Ovary (tissue), 9 donors: ENCODE measurements around the gene ATRNL1. TPM values are rescaled to one million over a fixed set of nuclear protein-coding genes. Genes with fewer than 3 reads are reported as not detected.

ENCODE experiments used
- DNase-seq, 5 donors: peaks; one replicate each; pipeline ENCODE4 v3.0.0-alpha.2; 2019 to 2020
- H3K27ac ChIP-seq, 2 donors: fragments of 200-600 bp; one replicate each; pipeline versions ENCODE4 v1.5.1 to v1.8.0; 2019 to 2022
- H3K27me3 ChIP-seq: fragments of 200-600 bp; one replicate; pipeline ENCODE4 v1.8.0; 2022
- H3K36me3 ChIP-seq: fragments of 200-600 bp; sonication (generic); one replicate; pipeline ENCODE4 v1.5.1; 2019
- H3K4me1 ChIP-seq: one replicate; pipeline ENCODE4 v1.8.1; 2013; ENCODE audit warnings: mild to moderate bottlenecking, moderate library complexity; ENCODE audit not compliant: insufficient read depth
- H3K4me3 ChIP-seq: fragments of 200-600 bp; sonication (generic); one replicate; pipeline ENCODE4 v1.5.1; 2017
- H3K9me3 ChIP-seq, 2 donors: fragments of 200-600 bp in 1 of 2; sonication (generic) in 1 of 2; one replicate each; pipeline versions ENCODE4 v1.5.1 to v1.8.1; 2013 to 2019; ENCODE audit warnings: mild to moderate bottlenecking in 1 of 2, moderate library complexity in 1 of 2
- CTCF ChIP-seq, 3 donors: fragments of 450-650 bp in 2 of 3; fragments of 200-600 bp in 1 of 3; IDR thresholded peaks; one replicate each; pipeline versions ENCODE4 v1.5.1 to v1.8.0; 2016 to 2022; ENCODE audit warnings: antibody characterized with exemption in 3 of 3, mild to moderate bottlenecking in 1 of 3
- EP300 ChIP-seq: sonication (generic); formaldehyde crosslinking; IDR thresholded peaks from one replicate; pipeline ENCODE4 v1.6.1; 2017; ENCODE audit warnings: antibody characterized with exemption
- POLR2A ChIP-seq: fragments of 450-650 bp; IDR thresholded peaks from one replicate; pipeline ENCODE4 v1.6.1; 2017; ENCODE audit warnings: antibody characterized with exemption, mild to moderate bottlenecking, moderate library complexity
- WGBS, 3 donors: extraction: QIAGEN DNeasy Blood & Tissue Kit in 1 of 3; methylation state at CpG; one replicate each; pipeline versions ENCODE4 v1.1.5 to v1.1.7; 2013 to 2017; 5-methylcytosine and 5-hydroxymethylcytosine counted together
- intact Hi-C, 4 donors: fragments of 100-400 bp; cut with DNase I; formaldehyde crosslinking; loops; one replicate each; pipeline versions ENCODE4 v1.11.0 to v1.15.1; 2022 to 2023
- polyA plus RNA-seq, 2 donors: library from polyadenylated mRNA; stranded (reverse); fragments of 200-250 nt in 1 of 2; fragments of 350-450 nt in 1 of 2; fragmentation: Illumina TruSeq in 1 of 2; extraction: RNeasy Lipid Tissue Mini Kit (QIAGEN cat#74804) in 1 of 2; gene quantifications; one replicate each; pipeline ENCODE4 v1.2.3, GENCODE V29; 2013 to 2014
- total RNA-seq, 7 donors: library from RNA; depleted of rRNA in 2 of 7; stranded (reverse); fragments of >200 nt in 2 of 7; fragmentation: NEBNext Ultra II Directional in 3 of 7; extraction: Animal tissue kit (Norgen Biotek cat#: 25700) in 3 of 7; gene quantifications; one replicate each; pipeline versions ENCODE4 v1.1.0 to v1.2.4, GENCODE V29; 2016 to 2023
- donor health status: DM: no; HTN: no; CAD: no; lungs with moderate emphysema.
- donor health status: DM: no; HTN: no; CAD: no.
- donor health status: Bipolar disorder and iron deficiency.
- donor health status: DM: yes; HTN: yes; CAD: no.
- donor health status: DM: no; HTN: no; CAD: no.
- donor health status: DM: yes; HTN: yes; CAD: no.

Gene ATRNL1
- total and polyA plus RNA-seq, 9 donors = 8.1 to 119 (median 77.8) TPM

GRCh38 chr10:115760131-115760530 lies 667.0 kb downstream of the ATRNL1 start:
- Histone ChIP-seq H3K4me1 (no peaks in the 10 kb centered on the region), H3K4me3 (no peak overlapping the region), H3K27me3 (no peaks in the 10 kb centered on the region), H3K9me3 (no peaks in the 10 kb centered on the region), H3K36me3 (no peaks in the 10 kb centered on the region), H3K27ac (no peak overlapping the region)
- 85 to 93% (median 90%) methylated on average over 1 of the region's 1 CpG for WGBS, 3 donors
- intact Hi-C loops = no loop called here
- no peak for DNase-seq
- no peak for TF ChIP-seq CTCF (IDR thresholded peaks at IDR 0.05)
- no peak for TF ChIP-seq EP300
- no peak for TF ChIP-seq POLR2A

- DNase-seq = no peak
- Histone ChIP-seq H3K4me1 (no peaks in the 10 kb centered on the region), H3K36me3 (no peaks in the 10 kb centered on the region), H3K27ac (no peak overlapping the region), H3K9me3 (no peaks in the 10 kb centered on the region), H3K4me3 (no peak overlapping the region), H3K27me3 (no peaks in the 10 kb centered on the region)
- 47 to 90% (median 70%) methylated on average over 2 of the region's 2 CpGs for WGBS, 3 donors
- intact Hi-C loops = no loop called here
- TF ChIP-seq EP300 (no peak), CTCF (IDR thresholded peaks at IDR 0.05) (no peak), POLR2A (no peak)
These were observed 668.0 kb downstream of the ATRNL1 start for GRCh38 chr10:115761166-115761565.

GRCh38 chr10:115762029-115762428 lies 668.9 kb downstream of the ATRNL1 start:
- DNase-seq = no peak
- intact Hi-C loops = no loop called here
- no peaks in the 10 kb centered on the region for H3K27me3 ChIP-seq
- TF ChIP-seq EP300 (no peak), CTCF (IDR thresholded peaks at IDR 0.05) (no peak), POLR2A (no peak)
- no peaks in the 10 kb centered on the region for H3K4me1 ChIP-seq
- H3K4me3 ChIP-seq = no peak overlapping the region
- H3K36me3 ChIP-seq = no peaks in the 10 kb centered on the region
- no peak overlapping the region for H3K27ac ChIP-seq
- no peaks in the 10 kb centered on the region for H3K9me3 ChIP-seq

GRCh38 chr10:115771755-115772154 lies 678.6 kb downstream of the ATRNL1 start:
- intact Hi-C loops = no loop called here
- no peak for DNase-seq
- H3K9me3 ChIP-seq = no peaks in the 10 kb centered on the region
- H3K4me3 ChIP-seq = no peak overlapping the region
- TF ChIP-seq CTCF (IDR thresholded peaks at IDR 0.05) (no peak), POLR2A (no peak), EP300 (no peak)
- no peak overlapping the region for H3K27ac ChIP-seq
- H3K4me1 ChIP-seq = no peaks in the 10 kb centered on the region
- no peaks in the 10 kb centered on the region for H3K36me3 ChIP-seq
- no peaks in the 10 kb centered on the region for H3K27me3 ChIP-seq

- H3K4me1 ChIP-seq = no peaks in the 10 kb centered on the region
- H3K36me3 ChIP-seq = no peaks in the 10 kb centered on the region
- no peak for DNase-seq
- no peak overlapping the region for H3K4me3 ChIP-seq
- H3K27ac ChIP-seq = no peak overlapping the region
- intact Hi-C loops = no loop called here
- no peaks in the 10 kb centered on the region for H3K9me3 ChIP-seq
- H3K27me3 ChIP-seq = no peaks in the 10 kb centered on the region
- TF ChIP-seq POLR2A = no peak
- no peak for TF ChIP-seq EP300
- no peak for TF ChIP-seq CTCF (IDR thresholded peaks at IDR 0.05)
- WGBS, 3 donors = 88 to 100% (median 89%) methylated on average over 1 of the region's 1 CpG
These were observed 679.4 kb downstream of the ATRNL1 start for GRCh38 chr10:115772606-115773005.
